HG03378 (cell line): ENCODE results near the gene APOL3.
"Not testable (repeated sequence)": the region's sequence is repeated elsewhere in the genome, so short reads cannot be mapped to it uniquely, and the experiment has no call there.

Experiments used
- ATAC-seq: cut with Tn5 transposase; IDR thresholded peaks from one replicate; pipeline ENCODE4 v1.9.1; 2021; ENCODE audit warnings: mild to moderate bottlenecking, moderate library complexity; ENCODE audit not compliant: unreplicated experiment

APOL3 gene

DNA sequence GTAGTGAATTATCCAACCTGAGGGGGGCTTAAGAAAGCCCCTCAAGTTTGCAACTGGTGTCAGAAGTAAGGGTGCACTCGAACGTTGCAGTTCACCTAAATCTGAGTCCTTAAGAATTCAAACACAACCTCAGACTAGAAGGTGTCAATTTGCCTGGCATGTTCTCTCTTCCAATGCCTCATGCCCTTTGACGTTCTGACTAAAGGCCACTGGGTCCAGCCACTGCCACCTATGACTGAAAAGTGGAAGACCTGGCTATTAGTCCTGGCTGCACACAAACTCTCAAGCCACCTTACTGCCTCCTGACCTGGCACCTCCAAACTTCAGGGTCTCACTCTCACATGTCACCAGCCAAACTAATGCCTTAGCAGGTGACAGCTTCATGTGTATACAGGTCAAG, 33.0 kb upstream of the APOL3 start:
- no peak for ATAC-seq

DNA sequence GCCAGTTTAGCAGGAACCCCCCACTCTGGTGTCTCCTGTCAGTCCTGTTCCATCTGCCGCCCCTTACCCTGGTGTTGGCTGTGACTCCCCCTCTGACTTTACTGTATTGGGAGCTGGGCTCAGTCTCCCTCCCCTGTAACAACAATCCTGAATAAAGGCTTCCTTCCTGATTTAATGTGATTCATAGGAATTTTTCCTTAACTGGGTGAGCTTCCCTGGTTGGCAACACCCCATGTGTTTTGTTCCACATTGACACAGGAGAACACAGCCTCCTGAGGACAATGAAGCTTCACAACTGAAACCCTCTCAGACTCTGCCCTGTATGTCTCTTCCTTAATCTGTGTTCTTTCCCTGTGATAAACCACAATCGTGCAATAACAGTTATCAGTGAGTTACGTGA, 32.6 kb upstream of the APOL3 start:
- no peak for ATAC-seq

DNA sequence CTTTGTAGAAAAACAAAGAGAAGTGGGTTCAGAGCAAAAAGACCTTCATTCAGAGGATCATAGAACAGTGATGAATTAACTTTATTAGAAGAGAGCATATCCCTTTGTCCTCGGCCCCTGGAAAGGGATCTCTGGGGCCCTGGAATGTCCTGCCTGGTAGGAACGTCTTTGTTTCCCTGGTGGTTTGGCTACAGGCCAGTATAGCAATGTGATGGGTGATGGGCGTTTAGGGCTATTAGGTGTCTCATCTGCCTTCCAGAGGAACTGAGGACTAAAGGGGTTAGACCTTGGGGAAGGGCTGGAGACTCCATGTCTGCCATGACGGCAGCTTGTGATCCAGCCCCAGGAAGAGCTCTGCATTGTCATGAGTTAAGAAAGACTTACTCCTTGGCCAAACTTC, 32.0 kb upstream of the APOL3 start:
- ATAC-seq, result no peak

DNA sequence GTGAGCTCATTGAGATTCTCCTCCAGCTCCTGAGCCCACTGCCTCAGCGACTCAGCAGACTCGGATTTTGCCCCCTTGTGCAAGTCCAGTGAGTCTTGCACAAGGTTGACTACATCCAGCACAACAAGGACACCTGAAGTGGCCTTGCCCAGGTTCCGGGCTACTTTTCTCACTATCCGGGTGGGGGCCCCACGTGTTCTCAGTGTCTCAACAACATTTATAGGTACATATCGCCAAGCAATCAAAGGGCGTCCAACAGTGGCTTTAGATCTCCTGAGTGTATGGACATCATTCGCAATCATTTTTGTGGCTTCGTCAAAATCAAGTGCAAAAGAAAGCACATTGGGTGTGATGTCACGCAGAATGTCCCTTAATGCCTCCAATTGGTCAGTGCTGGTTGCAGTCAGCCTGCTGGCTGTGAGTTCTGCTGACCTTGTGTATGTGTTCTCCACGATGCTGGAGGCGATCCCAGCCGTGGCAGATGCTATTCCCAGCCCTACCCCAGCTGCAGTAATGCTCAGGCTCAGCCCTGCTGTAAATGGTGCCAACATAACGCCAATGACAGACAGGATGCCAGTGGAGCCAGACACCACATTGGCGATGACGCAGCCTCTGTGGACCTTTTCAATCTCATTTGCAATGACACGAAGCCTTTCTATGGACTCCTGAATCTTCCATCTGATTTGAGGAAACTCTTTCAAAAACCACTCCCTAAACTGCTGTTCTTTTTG, 30.7 kb upstream of the APOL3 start:
- no peak for ATAC-seq

DNA sequence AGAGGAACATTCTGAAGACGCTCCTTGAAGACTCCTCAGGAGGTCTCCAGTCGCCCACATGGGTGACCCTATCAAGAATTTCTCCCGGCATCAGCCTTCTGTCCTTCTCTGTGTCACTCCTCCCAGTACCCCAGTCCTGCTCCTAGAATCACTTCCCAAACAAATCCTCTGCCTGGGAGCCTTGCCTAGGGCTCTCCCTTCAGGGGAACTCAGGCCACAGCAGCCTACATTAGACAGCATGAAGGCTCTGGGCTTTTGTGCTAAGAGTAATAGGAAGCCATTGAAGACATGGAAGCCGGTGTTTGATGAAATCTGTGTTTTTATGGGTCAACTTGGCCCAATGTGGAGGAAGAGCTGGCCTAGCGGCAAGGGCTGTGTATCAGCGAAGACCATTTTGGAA, 27.3 kb upstream of the APOL3 start:
- not testable (repeated sequence) for ATAC-seq

DNA sequence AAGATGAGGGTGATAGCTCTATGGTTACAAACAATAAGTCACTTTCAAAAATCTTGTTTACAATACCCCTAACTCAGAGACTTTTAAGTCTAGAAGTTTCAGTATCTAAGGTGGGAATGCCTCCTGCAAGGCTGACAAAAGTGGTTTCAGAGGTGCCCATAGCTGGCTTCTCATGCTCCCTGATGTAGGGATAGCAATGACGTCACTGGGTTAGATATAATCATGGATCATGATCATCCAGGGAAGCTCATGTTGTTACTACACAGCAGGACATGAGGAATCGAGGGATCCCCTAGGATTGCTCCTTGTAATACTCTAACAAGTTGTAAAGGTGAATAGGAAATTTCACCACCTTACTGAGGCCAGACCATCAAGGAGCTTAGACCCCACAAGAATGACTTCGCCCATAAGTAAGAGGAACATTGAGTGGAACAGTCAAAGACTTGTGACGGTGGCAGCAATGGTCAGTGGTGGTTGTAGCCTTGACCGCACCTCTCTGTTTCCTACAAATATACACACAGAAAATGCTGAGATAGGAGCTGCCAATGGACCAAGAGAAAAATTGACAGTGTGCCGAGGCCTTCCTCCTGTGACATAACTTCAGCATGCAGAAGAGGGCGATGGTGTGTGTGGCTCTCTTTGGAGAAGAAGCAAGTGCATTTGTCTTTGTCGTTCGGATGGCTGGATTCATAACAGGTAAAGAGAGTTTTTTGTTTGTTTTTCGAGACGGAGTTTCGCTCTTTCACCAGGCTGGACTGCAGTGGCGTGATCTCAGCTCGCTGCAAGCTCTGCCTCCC, 25.5 kb upstream of the APOL3 start:
- no peak for ATAC-seq

DNA sequence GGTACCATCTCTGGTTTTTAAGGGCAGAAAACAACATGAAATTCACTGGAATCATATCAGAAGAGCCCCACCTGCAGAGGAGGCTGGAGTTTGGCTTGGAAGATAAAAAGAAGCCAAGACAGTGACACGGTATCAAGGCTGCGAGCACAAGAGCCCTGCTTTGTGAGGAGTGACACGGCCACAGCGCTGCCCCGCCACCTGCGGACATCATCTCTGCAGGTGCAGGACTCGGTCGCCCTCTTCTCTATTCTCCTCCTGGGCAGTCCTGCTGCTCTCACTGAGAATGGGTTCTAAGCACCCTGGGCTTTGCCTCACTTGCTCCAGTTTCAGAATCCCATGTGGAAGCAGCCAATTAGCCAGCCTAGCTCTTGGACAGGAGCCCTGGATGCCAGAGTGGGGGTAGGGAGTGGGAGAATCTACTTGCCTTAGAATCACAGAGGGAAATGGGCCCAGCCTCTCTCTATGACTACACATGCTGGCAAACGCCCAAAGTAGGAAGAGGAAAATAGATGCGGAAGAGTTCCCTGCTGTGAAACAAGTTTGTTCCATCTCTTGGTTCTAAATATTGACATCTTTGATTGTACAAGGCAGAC, 24.0 kb upstream of the APOL3 start:
- ATAC-seq, result no peak

DNA sequence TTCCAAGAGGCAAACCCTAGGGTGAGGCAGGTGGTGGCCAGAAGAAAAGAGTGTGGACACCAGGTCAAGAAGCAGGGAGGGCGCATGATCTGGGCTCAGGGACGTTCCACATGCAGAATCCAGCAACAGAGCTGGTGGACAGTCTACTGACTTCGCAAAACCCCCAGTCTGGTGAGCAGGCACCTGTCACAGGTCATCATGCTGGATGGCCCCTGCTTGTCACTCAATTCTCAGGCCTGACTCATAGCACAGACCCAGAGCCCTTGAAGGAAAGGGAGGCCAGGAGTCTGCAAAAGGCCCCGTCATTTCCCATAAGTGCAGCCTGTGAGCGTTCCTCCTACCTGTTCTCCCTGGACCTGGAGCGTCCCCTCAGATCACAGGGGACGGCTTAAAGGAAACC, 22.9 kb upstream of the APOL3 start:
- ATAC-seq, result no peak

DNA sequence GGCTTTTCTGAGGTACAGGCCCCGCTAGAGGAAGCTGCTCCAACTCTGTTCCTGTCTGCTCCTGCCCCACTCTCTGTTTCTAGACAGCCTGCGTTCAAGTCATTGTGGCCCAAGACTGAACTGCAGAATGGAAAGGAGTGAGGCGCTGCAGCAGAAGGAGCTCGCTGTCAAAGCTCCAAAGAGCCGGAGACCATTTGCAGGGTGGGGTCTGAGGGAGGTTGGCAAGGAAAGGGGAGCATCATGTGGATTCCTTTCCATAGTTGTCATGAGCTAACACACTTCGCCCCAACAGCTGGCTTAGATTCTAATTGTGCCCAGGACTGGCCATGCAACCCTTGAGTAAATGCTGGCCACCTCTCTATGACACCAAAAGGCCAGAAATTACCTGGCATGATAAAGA, 22.3 kb upstream of the APOL3 start:
- no peak for ATAC-seq

DNA sequence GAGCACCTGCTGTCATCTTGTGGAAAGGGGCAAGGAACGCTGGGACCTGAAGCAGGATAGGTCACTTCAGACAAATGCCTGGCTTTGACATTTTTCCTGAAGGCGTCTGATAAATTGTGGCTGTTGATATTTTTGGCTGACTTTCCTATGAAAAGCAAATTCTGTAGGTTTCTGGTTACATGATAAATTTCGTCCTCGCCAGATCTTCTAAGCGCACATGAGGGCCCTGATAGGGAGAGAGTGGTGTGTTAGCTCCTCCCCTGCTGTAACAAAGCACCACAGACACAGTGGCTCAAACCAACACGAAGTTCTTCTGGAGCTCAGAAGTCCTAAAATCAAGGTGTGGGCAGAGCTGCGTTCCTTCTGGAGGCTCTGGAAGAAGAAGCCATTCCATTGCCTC, 21.5 kb upstream of the APOL3 start:
- ATAC-seq, result no peak

DNA sequence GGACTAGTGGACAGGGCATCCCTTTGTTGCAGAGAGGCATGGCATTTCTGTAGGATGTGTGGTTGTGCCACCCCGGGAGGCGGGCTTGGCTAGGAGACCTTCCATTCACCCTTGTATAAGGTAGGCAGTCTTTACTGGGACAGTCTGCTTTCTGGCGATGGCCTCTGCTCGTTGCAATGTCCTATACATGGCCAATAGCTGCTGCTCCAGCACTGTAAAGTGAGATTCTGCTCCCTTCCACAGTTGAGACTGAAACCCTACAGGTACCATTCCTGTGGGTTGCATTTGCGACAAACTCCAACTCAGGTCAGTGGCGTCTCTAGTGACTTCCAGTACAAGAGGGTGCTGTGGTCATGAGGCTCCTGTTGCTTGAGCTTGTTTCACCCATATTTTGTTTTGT, 20.4 kb upstream of the APOL3 start:
- ATAC-seq, result no peak

DNA sequence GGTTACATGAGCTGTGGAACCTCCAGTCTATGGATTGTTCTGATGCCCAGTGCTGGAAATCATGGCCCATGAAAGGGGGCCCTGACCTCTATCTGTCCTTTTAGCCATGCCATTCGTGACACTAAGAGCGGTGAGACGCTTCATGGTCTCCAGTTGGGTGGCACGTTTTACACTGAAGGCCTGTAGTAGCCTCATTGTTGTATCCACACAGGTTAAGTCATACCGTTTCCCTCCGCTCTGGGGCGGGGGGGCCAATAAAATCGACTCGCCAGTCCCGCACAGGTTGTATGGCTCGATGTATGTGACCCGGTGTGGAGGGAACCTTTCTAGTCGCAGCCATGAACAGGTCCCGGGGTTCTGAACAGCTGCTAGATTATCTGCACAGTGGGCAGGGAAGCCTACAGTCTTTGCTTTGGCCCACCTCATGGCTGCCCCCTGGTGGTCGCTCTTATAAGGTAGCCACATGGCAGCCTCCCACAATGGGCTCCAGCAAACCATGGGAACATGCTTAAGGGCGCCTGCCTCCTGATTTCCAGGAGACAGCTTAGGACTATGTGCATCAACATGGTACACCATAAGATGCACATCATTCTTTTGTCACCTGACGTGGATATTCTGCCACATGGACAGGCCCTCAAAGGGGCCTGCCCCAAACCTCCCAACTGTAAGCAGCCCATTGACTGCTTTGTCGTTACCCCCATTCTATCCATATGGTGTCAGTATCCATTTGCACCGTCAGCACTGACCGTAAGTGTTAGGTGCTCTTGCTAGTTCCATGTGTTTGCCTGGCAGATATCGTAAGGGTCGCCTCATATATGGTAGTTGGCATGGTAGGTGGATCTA, 19.7 kb upstream of the APOL3 start:
- no peak for ATAC-seq

DNA sequence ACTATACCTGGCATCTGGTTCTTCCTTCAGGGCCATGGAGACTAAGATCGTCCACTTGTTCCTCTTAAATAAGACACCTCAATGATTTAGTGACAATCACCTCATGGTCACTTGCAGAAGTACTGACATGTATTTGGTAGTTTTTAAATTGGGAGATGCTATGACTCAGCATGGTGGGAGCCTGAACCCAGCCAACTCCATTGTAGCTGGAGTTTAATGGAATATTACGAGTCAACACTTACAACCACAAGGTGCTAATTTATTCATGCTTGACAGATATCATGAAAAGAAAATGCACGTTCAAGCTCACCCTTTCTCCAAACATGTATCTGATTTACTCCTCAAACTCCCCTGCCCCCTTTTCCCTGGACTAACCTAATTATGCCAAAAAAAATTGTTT, 16.6 kb upstream of the APOL3 start:
- no peak for ATAC-seq

DNA sequence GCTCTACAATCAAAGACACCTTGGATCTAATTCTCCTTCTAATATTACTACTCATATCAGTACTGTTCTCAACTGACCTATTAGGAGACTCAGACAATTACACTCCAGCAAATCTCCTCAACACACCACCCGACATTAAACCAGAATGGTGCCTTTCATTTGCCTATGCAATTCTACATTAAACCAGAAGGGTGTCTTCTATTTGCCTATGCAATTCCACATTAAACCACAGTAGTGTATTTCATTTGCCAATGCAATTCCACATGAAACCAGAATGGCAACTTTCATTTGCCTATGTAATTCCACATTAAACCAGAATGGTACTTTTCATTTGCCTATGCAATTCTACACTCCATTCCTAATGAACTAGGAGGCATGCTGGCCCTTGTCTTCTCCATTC, 15.3 kb upstream of the APOL3 start:
- no peak for ATAC-seq

DNA sequence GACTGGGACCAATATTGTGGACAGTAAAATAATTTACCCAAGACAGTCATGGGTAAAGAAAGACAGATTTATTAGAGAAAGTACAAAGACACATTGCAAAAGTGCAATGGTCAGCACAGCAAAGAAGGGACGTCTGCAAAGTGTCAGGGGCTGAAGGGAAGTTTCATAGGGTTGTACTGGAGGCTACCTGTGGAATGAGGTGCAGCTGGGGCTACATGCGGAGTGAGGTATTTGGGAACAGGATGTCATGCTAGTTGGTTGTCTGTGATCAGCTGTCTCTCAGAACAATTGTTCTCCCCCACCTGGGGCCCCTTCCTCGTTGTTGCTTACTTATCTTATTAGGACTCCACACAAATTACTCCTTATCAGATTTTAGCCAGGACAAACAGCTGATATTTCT, 11.4 kb upstream of the APOL3 start:
- ATAC-seq, result no peak

DNA sequence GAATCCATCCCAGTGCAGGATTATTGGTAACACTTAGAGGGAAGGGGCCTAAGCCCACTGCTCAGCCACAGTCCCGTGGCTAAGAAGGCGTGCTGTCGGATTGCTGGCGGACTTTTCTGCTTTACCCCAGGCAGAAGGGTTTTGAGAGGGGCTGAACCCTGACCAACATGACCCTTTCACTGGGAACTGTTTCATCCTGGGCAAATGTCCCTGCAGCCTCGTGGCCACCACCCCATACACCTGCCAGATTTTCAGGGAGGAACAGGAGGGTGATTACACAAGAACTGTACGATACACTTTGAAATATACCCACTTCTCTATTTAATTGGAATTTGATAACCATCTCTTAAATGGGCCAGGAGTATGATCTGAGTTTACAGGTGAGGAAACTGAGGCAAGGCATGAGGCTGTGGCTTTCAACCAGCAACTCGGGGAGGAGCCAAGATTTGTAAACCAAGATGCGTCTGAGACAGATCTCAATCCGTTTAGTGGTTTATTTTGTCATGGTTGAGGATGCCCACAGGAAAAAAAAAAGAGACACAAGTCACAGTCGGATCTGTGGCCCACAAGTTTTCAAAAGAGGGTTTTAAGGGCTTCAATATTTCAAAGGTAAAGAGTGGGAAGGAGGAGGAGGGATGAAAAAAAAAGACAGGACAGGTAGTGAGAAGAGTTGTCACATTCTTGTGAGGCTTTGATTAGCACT, 6.1 kb upstream of the APOL3 start:
- no peak for ATAC-seq

DNA sequence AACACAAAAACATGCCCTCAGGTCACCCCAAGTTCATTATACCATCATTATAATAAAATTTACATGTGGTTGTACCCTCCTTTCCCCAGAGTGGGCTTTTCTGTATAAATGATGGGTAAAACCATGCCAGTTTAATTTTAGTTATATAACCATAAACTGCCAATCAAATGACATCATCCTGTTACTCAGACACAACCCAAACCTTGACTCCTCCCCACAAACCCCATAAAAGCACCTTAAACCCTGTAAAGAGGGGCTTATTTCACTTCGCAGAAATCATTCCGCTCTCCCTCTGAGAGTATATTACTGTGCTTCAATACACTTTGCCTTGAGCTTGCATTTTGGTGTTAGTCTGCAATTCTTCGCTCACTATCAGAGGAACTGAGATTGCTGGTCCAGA, 5.5 kb upstream of the APOL3 start:
- no peak for ATAC-seq

DNA sequence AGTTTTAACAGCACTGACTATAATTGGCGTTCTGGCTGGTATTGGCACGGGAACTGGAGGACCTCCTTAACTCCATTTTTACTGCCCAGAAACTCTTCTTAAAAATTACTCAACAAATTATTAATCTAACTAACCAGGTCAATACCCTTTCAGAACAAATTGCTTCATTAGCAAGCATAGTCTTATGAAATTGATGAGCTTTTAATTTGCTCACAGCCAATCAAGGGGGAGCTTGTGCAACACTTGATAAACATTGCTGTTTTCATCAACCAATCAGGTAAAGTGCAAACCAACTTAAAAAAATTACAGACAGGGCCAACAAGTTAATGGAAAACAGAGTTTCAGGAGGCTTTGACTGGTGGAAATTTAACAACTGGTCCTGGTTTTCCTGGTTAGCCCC, 4.6 kb upstream of the APOL3 start:
- no peak for ATAC-seq

DNA sequence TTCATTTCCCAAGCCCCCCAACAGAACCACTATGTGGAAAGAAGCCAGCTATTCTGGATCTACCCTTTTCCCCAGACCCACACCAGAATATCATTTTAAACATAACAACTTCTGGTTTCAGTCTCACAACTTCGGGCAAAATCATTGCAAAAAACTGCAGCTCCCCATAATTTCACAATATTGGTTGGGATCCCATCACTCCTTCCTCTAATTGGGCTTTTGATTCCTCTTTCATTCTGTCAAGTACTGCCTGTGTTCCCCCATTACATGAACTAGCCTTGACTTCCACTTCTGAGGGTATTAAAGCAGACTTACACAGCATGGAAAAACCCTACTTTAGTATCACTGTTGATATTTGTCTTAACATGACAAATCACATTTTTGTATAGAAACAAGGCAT, 4.1 kb upstream of the APOL3 start:
- no peak for ATAC-seq

DNA sequence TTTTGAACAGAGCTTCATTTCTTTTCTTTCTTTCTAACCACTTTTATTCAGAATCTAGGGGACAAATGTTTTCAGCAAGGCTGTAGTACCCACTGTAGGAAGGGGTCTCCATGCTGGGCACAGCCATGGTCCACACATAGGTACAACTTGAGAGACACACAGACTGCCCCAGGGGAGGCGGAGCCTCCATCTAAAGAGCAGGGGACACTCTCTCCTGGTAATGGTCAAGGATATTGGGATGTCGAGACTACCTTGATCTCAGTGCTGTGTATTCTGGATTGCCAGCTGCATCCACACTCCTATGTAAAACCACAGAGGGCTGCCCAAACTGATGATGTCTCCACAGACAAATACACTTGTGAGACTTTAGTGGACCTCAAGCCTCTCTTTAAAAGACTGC, 2.9 kb upstream of the APOL3 start:
- no peak for ATAC-seq
